ENCODE measurements around the gene EEFSEC. TPM values are rescaled to one million over a fixed set of nuclear protein-coding genes. Genes with fewer than 3 reads are reported as not detected.

EEFSEC gene
- total RNA-seq, 3 donors from 2014 or later: 13.9 to 28.2 (median 19.8) TPM

GRCh38 chr3:128293930-128294329 is 140.6 kb downstream of the EEFSEC start:
- intact Hi-C loops (cut with DNase I; ENCODE audit: low total_unique reads): no loop called here
- H3K9me3 ChIP-seq: peaks cover 0 to 6% of the 10 kb centered on the region in 2 donors
- no peak overlapping the region for H3K27ac ChIP-seq
- TF ChIP-seq POLR2A (IDR thresholded peaks at IDR 0.05) (no peak), CTCF (IDR thresholded peaks at IDR 0.05) (no peak), POLR2AphosphoS5 (IDR thresholded peaks at IDR 0.05) (no peak)
- H3K36me3 ChIP-seq: no peaks in the 10 kb centered on the region
- no peaks in the 10 kb centered on the region for H3K27me3 ChIP-seq
- H3K4me1 ChIP-seq: no peaks in the 10 kb centered on the region
- H3K4me3 ChIP-seq: no peak overlapping the region
- DNase-seq (ENCODE audit: low spot score in 2 of 2): peak in 1 of 2 donors; percentile 5

GRCh38 chr3:128294999-128295468 is 141.8 kb downstream of the EEFSEC start:
- no peak overlapping the region for H3K4me3 ChIP-seq
- TF ChIP-seq CTCF (IDR thresholded peaks at IDR 0.05): no peak
- TF ChIP-seq POLR2AphosphoS5 (IDR thresholded peaks at IDR 0.05): no peak
- TF ChIP-seq POLR2A (IDR thresholded peaks at IDR 0.05): no peak
- DNase-seq (ENCODE audit: low spot score in 2 of 2): peak in 1 of 2 donors; percentile 14

GRCh38 chr3:128296469-128297251 is 143.4 kb downstream of the EEFSEC start:
- no peak overlapping the region for H3K4me3 ChIP-seq
- H3K9me3 ChIP-seq: no peaks in the 10 kb centered on the region
- H3K27me3 ChIP-seq: no peaks in the 10 kb centered on the region
- no peaks in the 10 kb centered on the region for H3K4me1 ChIP-seq
- peak in 1 of 2 donors; percentile 13 for DNase-seq (ENCODE audit: low spot score in 2 of 2)
- intact Hi-C loops (cut with DNase I; ENCODE audit: low total_unique reads): no loop called here
- H3K36me3 ChIP-seq: no peaks in the 10 kb centered on the region
- H3K27ac ChIP-seq: no peak overlapping the region
- TF ChIP-seq POLR2A (IDR thresholded peaks at IDR 0.05) (no peak), POLR2AphosphoS5 (IDR thresholded peaks at IDR 0.05) (no peak), CTCF (IDR thresholded peaks at IDR 0.05) (no peak)

More at GRCh38 chr3:128294999-128295468, 141.8 kb downstream of the EEFSEC start:
- Histone ChIP-seq H3K9me3 (peaks cover 0 to 6% of the 10 kb centered on the region in 2 donors), H3K27ac (no peak overlapping the region), H3K4me1 (no peaks in the 10 kb centered on the region), H3K27me3 (no peaks in the 10 kb centered on the region), H3K36me3 (no peaks in the 10 kb centered on the region)
- intact Hi-C loops (cut with DNase I; ENCODE audit: low total_unique reads): no loop called here

GRCh38 chr3:128297401-128298138 is 144.3 kb downstream of the EEFSEC start:
- H3K27me3 ChIP-seq: no peaks in the 10 kb centered on the region
- H3K36me3 ChIP-seq: no peaks in the 10 kb centered on the region
- no peaks in the 10 kb centered on the region for H3K9me3 ChIP-seq
- intact Hi-C loops (cut with DNase I; ENCODE audit: low total_unique reads): no loop called here
- TF ChIP-seq POLR2AphosphoS5 (IDR thresholded peaks at IDR 0.05) (no peak), POLR2A (IDR thresholded peaks at IDR 0.05) (no peak), CTCF (IDR thresholded peaks at IDR 0.05) (no peak)
- DNase-seq (ENCODE audit: low spot score in 2 of 2): peak in 1 of 2 donors; percentile 19
- H3K4me3 ChIP-seq: no peak overlapping the region
- H3K4me1 ChIP-seq: no peaks in the 10 kb centered on the region
- H3K27ac ChIP-seq: no peak overlapping the region

Data from breast epithelium (tissue), 4 donors.